CD4-positive, CD25-positive, alpha-beta regulatory T cell (primary cell): Measurements from ENCODE around the gene ZNF134. TPM values are rescaled to one million over a fixed set of nuclear protein-coding genes. Genes with fewer than 3 reads are reported as not detected.

Source experiments
- ATAC-seq, 2 donors: fragments of 150-1000 bp; cut with Tn5 transposase; one replicate each; pipeline ENCODE4 v1.10.0; 2021; ENCODE audit warnings: low read depth in 2 of 2, moderate number of reproducible peaks in 2 of 2, moderate library complexity in 1 of 2
- DNase-seq, 3 donors: peaks; one replicate each; pipeline versions ENCODE4 v3.0.0 to v3.0.0-alpha.2; 2012 to 2022; ENCODE audit warnings: mixed read lengths in 1 of 3
- H3K27ac ChIP-seq: one replicate; pipeline ENCODE4 v1.7.0; 2013; ENCODE audit warnings: mild to moderate bottlenecking, low read length; ENCODE audit not compliant: insufficient read depth, poor library complexity, severe bottlenecking
- H3K27me3 ChIP-seq: one replicate; pipeline ENCODE4 v1.7.0; 2013; ENCODE audit warnings: low read length; ENCODE audit not compliant: control insufficient read depth, insufficient read depth
- H3K36me3 ChIP-seq: one replicate; pipeline ENCODE4 v1.7.0; 2013; ENCODE audit warnings: mild to moderate bottlenecking, low read length, moderate library complexity; ENCODE audit not compliant: control insufficient read depth, insufficient read depth
- H3K4me1 ChIP-seq: 2 replicates; pipeline ENCODE4 v1.7.0; 2013; ENCODE audit warnings: mild to moderate bottlenecking, low read length; ENCODE audit not compliant: insufficient read depth, control insufficient read depth, poor library complexity, severe bottlenecking
- H3K4me3 ChIP-seq: one replicate; pipeline ENCODE4 v1.7.0; 2013; ENCODE audit warnings: low read depth, mild to moderate bottlenecking, low read length, moderate library complexity
- H3K9me3 ChIP-seq, 2 experiments: 1 replicate in 1 of 2; 2 replicates in 1 of 2; pipeline ENCODE4 v1.7.0; 2013; ENCODE audit warnings: low read length in 2 of 2, mild to moderate bottlenecking in 1 of 2, moderate library complexity in 1 of 2; ENCODE audit not compliant: control insufficient read depth in 2 of 2
- H3K27ac Mint-ChIP-seq, 3 donors: one replicate each; pipeline ENCODE4 v1.8.0; 2020 to 2022; ENCODE audit warnings: mild to moderate bottlenecking in 3 of 3, mixed read lengths in 3 of 3, moderate library complexity in 2 of 3
- H3K27me3 Mint-ChIP-seq: one replicate; pipeline ENCODE4 v1.8.0; 2022; ENCODE audit warnings: mild to moderate bottlenecking, mixed read lengths
- H3K36me3 Mint-ChIP-seq: one replicate; pipeline ENCODE4 v1.8.0; 2020; ENCODE audit warnings: mixed read lengths
- H3K4me1 Mint-ChIP-seq, 4 donors: one replicate each; pipeline ENCODE4 v1.8.0; 2020 to 2022; ENCODE audit warnings: mixed read lengths in 4 of 4, mild to moderate bottlenecking in 1 of 4
- H3K4me3 Mint-ChIP-seq, 4 donors: one replicate each; pipeline ENCODE4 v1.8.0; 2020 to 2022; ENCODE audit warnings: mild to moderate bottlenecking in 4 of 4, mixed read lengths in 4 of 4, moderate library complexity in 3 of 4
- H3K9me3 Mint-ChIP-seq, 7 donors: one replicate each; pipeline ENCODE4 v1.8.0; 2020 to 2022; ENCODE audit warnings: mixed read lengths in 7 of 7, mild to moderate bottlenecking in 3 of 7, moderate library complexity in 2 of 7
- polyA plus RNA-seq, 4 donors: library from polyadenylated mRNA; unstranded; fragments of 300-500 nt; fragmentation: Illumina TruSeq; gene quantifications; one replicate each; pipeline ENCODE4 v1.2.3, GENCODE V29; 2021
- total RNA-seq: library from RNA; stranded (reverse); gene quantifications from one replicate; pipeline ENCODE4 v1.2.3, GENCODE V29; 2022

ZNF134 gene
- total and polyA plus RNA-seq, 5 donors from 2014 or later = 9.8 to 17.4 (median 12.9) TPM

- Mint-ChIP-seq H3K4me1 (peaks cover 0 to 8% (median 0%) of the 10 kb centered on the region in 4 donors), H3K27ac (no peak overlapping the region), H3K9me3 (peaks cover 10 to 76% (median 45%) of the 10 kb centered on the region in 7 donors), H3K27me3 (no peaks in the 10 kb centered on the region), H3K36me3 (peaks cover 49% of the 10 kb centered on the region), H3K4me3 (no peak overlapping the region)
- no peak for ATAC-seq
- H3K27me3 ChIP-seq = no peaks in the 10 kb centered on the region
- no peak overlapping the region for H3K27ac ChIP-seq
- no peaks in the 10 kb centered on the region for H3K4me1 ChIP-seq
- no peak overlapping the region for H3K4me3 ChIP-seq
- DNase-seq = no peak
- peaks cover 76 to 88% of the 10 kb centered on the region in 2 experiments for H3K9me3 ChIP-seq
- H3K36me3 ChIP-seq = peaks cover 50% of the 10 kb centered on the region
Measured at GRCh38 chr19:57642396-57643046, 28.5 kb downstream of the ZNF134 start.

GRCh38 chr19:57643734-57644133 is 29.7 kb downstream of the ZNF134 start:
- Mint-ChIP-seq H3K9me3 (peaks cover 11 to 73% (median 41%) of the 10 kb centered on the region in 7 donors), H3K27ac (peak overlapping the region in 1 of 3 donors; percentile 63), H3K4me1 (peaks cover 0 to 1% (median 0%) of the 10 kb centered on the region in 4 donors), H3K36me3 (peaks cover 44% of the 10 kb centered on the region), H3K4me3 (no peak overlapping the region), H3K27me3 (no peaks in the 10 kb centered on the region)
- Histone ChIP-seq H3K9me3 (peaks cover 77 to 88% of the 10 kb centered on the region in 2 experiments), H3K27ac (no peak overlapping the region), H3K4me3 (no peak overlapping the region), H3K4me1 (no peaks in the 10 kb centered on the region), H3K27me3 (no peaks in the 10 kb centered on the region), H3K36me3 (peaks cover 37% of the 10 kb centered on the region)
- no peak for DNase-seq
- no peak for ATAC-seq

DNA sequence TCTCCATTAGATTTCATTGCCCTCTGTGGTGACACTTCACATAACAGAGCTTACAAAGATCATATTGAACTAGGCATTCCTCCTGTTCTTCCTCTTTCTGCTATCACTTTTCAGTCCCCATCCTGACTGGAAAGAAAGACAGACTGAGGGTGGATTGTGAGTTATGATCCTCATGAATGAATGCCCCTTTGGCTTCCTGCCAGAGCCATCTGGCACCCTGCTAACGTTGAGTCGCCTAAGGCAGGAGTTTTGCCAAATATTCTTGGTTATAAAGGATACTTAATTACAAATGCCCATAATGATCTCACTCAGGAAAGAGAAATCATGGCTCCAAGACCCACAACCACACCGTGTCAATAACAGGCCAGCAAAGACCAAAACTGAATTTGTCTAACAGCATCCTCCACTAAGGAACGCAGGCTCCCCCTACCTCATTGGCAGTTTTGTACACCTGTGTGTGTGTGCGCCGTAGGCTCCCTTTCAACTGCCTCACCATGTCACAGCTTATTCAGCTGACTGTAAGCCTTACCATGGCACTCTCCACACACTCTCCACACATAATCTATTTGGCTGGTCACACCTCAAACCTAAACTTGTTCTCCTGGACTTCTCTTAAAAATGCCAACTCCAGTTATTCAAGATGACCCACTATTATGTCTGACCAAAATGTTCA is 34.4 kb downstream of the ZNF134 start:
- Histone ChIP-seq H3K9me3 (peaks cover 43 to 62% of the 10 kb centered on the region in 2 experiments), H3K4me1 (no peaks in the 10 kb centered on the region), H3K36me3 (no peaks in the 10 kb centered on the region), H3K27me3 (no peaks in the 10 kb centered on the region), H3K4me3 (no peak overlapping the region), H3K27ac (no peak overlapping the region)
- H3K9me3 Mint-ChIP-seq = peaks cover 7 to 57% (median 17%) of the 10 kb centered on the region in 7 donors
- H3K27me3 Mint-ChIP-seq = no peaks in the 10 kb centered on the region
- H3K27ac Mint-ChIP-seq = no peak overlapping the region
- no peak for ATAC-seq
- H3K4me1 Mint-ChIP-seq = peaks cover 0 to 15% (median 3%) of the 10 kb centered on the region in 4 donors
- no peak for DNase-seq
- peaks cover 8% of the 10 kb centered on the region for H3K36me3 Mint-ChIP-seq
- H3K4me3 Mint-ChIP-seq = no peak overlapping the region

DNA sequence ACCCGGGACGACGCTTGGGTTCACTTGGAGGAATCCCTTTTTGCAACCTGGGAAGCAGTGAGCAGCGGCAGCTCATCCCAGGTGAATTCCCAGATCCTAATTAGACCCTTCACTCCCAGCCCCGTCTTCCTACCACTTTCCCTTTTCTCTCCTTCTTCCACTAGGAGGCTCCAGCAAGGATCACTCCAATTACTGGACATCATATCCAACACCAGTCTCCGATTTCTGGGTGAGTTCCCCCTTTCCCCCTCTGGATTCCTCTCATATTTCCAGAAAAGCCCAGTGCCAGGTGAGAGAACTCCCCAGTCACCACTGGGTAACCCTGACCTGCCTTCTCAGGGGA is 37.6 kb downstream of the ZNF134 start:
- Mint-ChIP-seq H3K9me3 (peaks cover 6 to 70% (median 26%) of the 10 kb centered on the region in 7 donors), H3K36me3 (peaks cover 24% of the 10 kb centered on the region), H3K27ac (no peak overlapping the region), H3K27me3 (no peaks in the 10 kb centered on the region), H3K4me3 (peak overlapping the region in 2 of 4 donors; percentile 62 to 63), H3K4me1 (peaks cover 0 to 15% (median 3%) of the 10 kb centered on the region in 4 donors)
- no peak overlapping the region for H3K27ac ChIP-seq
- DNase-seq (no peak), ATAC-seq (no peak)
- peaks cover 2% of the 10 kb centered on the region for H3K27me3 ChIP-seq
- H3K4me1 ChIP-seq = no peaks in the 10 kb centered on the region
- no peaks in the 10 kb centered on the region for H3K36me3 ChIP-seq
- no peak overlapping the region for H3K4me3 ChIP-seq
- peaks cover 32 to 54% of the 10 kb centered on the region in 2 experiments for H3K9me3 ChIP-seq

DNA sequence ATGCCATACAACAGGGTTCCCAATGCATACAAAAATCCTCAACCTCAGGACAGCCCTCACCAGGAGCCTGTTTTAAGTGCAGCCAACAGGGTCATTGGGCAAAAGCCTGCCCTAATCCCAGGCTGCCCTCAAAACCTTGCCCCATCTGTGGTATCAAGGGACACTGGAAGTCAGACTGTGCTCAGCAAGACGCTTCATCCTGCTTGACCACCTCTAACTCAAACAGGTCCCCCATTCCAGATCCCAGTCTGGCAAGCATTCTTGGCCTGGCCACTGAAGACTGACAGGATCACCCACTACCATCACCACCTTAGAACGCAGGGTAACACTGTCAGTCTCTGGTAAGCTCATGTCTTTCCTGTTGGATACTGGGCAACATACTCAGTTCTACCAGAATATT is 39.6 kb downstream of the ZNF134 start:
- H3K9me3 ChIP-seq = peaks cover 18 to 33% of the 10 kb centered on the region in 2 experiments
- no peaks in the 10 kb centered on the region for H3K36me3 ChIP-seq
- ATAC-seq (no peak), DNase-seq (no peak)
- H3K27me3 ChIP-seq = peaks cover 2% of the 10 kb centered on the region
- Mint-ChIP-seq H3K4me1 (peaks cover 0 to 15% (median 3%) of the 10 kb centered on the region in 4 donors), H3K36me3 (peaks cover 20% of the 10 kb centered on the region), H3K27ac (no peak overlapping the region), H3K4me3 (no peak overlapping the region), H3K27me3 (no peaks in the 10 kb centered on the region), H3K9me3 (peaks cover 6 to 60% (median 28%) of the 10 kb centered on the region in 7 donors)
- H3K4me1 ChIP-seq = no peaks in the 10 kb centered on the region
- H3K4me3 ChIP-seq = no peak overlapping the region
- H3K27ac ChIP-seq = no peak overlapping the region

GRCh38 chr19:57655443-57655842 is 41.4 kb downstream of the ZNF134 start:
- Histone ChIP-seq H3K27ac (no peak overlapping the region), H3K4me3 (no peak overlapping the region), H3K4me1 (no peaks in the 10 kb centered on the region), H3K9me3 (peaks cover 15 to 29% of the 10 kb centered on the region in 2 experiments), H3K27me3 (peaks cover 2% of the 10 kb centered on the region), H3K36me3 (no peaks in the 10 kb centered on the region)
- H3K4me3 Mint-ChIP-seq = no peak overlapping the region
- H3K27me3 Mint-ChIP-seq = no peaks in the 10 kb centered on the region
- ATAC-seq (no peak), DNase-seq (no peak)
- H3K9me3 Mint-ChIP-seq = peaks cover 6 to 53% (median 26%) of the 10 kb centered on the region in 7 donors
- H3K27ac Mint-ChIP-seq = no peak overlapping the region
- H3K4me1 Mint-ChIP-seq = peaks cover 0 to 15% (median 6%) of the 10 kb centered on the region in 4 donors
- peaks cover 20% of the 10 kb centered on the region for H3K36me3 Mint-ChIP-seq

DNA sequence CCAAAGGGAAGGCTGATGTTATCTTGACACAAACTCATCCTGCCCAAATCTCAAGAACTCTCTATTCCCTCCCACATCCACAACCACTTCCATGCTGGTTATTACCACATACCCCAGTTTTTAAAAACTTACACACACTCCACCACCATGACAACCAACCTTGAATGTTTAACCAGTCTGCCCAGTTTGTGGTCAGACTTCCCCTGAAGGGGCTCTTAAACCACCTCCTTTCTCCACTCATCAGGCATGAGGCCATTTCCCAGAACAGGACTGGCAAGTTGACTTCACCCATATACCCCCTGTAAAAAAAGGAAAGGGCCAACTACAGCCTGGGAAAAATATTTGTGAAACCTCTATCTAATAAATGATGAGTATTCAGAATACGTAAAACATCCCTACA is 42.3 kb downstream of the ZNF134 start:
- Mint-ChIP-seq H3K27me3 (peaks cover 7% of the 10 kb centered on the region), H3K27ac (no peak overlapping the region), H3K4me1 (peaks cover 0 to 14% (median 6%) of the 10 kb centered on the region in 4 donors), H3K9me3 (peaks cover 6 to 51% (median 25%) of the 10 kb centered on the region in 7 donors), H3K4me3 (peak overlapping the region in 1 of 4 donors; percentile 17), H3K36me3 (peaks cover 20% of the 10 kb centered on the region)
- H3K4me3 ChIP-seq = no peak overlapping the region
- ATAC-seq = no peak
- no peak for DNase-seq
- H3K4me1 ChIP-seq = no peaks in the 10 kb centered on the region
- H3K9me3 ChIP-seq = peaks cover 15 to 27% of the 10 kb centered on the region in 2 experiments
- no peaks in the 10 kb centered on the region for H3K36me3 ChIP-seq
- no peak overlapping the region for H3K27ac ChIP-seq
- H3K27me3 ChIP-seq = peaks cover 2% of the 10 kb centered on the region
